Measurements from ENCODE around the gene INPP5D. TPM values are rescaled to one million over a fixed set of nuclear protein-coding genes. Genes with fewer than 3 reads are reported as not detected.

INPP5D gene
- total RNA-seq, 1 experiment from 2014 or later, result 12.7 TPM

GRCh38 chr2:233058717-233059546 is 1.2 kb upstream of the INPP5D start:
- H3K4me1 ChIP-seq (ENCODE audit: insufficient read depth, low read length), result no peaks in the 10 kb centered on the region
- no peaks in the 10 kb centered on the region for H3K79me2 ChIP-seq (ENCODE audit: insufficient read depth, low read length)
- no peaks in the 10 kb centered on the region for H3K23me2 ChIP-seq (ENCODE audit: insufficient read length, low read depth, low read length, poor library complexity, severe bottlenecking)
- H2BK20ac ChIP-seq (ENCODE audit: low read depth, low read length, poor library complexity, severe bottlenecking), result no peak overlapping the region
- WGBS (ENCODE audit: extremely low coverage, insufficient read length, low lambda C conversion rate), result no CpG with 5 or more reads among the region's 24 CpGs
- Mint-ChIP-seq H3K27me3 (ENCODE audit: low read depth) (peaks cover 15% of the 10 kb centered on the region), H3K4me3 (no peak overlapping the region), H3K9me3 (no peaks in the 10 kb centered on the region; a peak in 1 of 5 replicates), H3K4me1 (peaks cover 19 to 27% of the 10 kb centered on the region in 2 experiments), H3K36me3 (ENCODE audit: insufficient read depth in 1 of 3, low read depth in 3 of 3) (no peaks in the 10 kb centered on the region), H3K27ac (peak overlapping the region in 1 of 3 experiments; percentile 78; a peak in 2 of 7 replicates)
- H2BK5ac ChIP-seq (ENCODE audit: insufficient read length, low read length), result no peak overlapping the region
- no peak overlapping the region for H3K4ac ChIP-seq (ENCODE audit: low read depth, low read length)
- H3T11ph ChIP-seq (ENCODE audit: low read length), result no peak overlapping the region
- H4K20me1 ChIP-seq (ENCODE audit: control insufficient read depth, insufficient read depth, insufficient read length), result no peaks in the 10 kb centered on the region
- H3K23ac ChIP-seq (ENCODE audit: insufficient read length, low read depth, low read length), result no peak overlapping the region
- H3K14ac ChIP-seq (ENCODE audit: insufficient read depth, low read length), result no peak overlapping the region; the same call in 1 of the 2 replicates
- H2AFZ ChIP-seq (ENCODE audit: low read length), result no peak overlapping the region
- TF ChIP-seq CTCF (conservative IDR thresholded peaks at IDR 0.05), result no peak
- no peak overlapping the region for H3K4me2 ChIP-seq (ENCODE audit: insufficient read depth, insufficient read length, low read length)
- H2BK120ac ChIP-seq (ENCODE audit: low read depth, low read length, poor library complexity, severe bottlenecking), result no peak overlapping the region
- H3K18ac ChIP-seq (ENCODE audit: insufficient read length, low read depth, low read length), result no peak overlapping the region
- H3K79me1 ChIP-seq (ENCODE audit: insufficient read depth, low read depth, low read length, poor library complexity, severe bottlenecking), result no peaks in the 10 kb centered on the region
- H3K27ac ChIP-seq (ENCODE audit: insufficient read length, low read depth, low read length), result no peak overlapping the region
- DNase-seq, result no peak
- H3K27me3 ChIP-seq (ENCODE audit: insufficient read depth, low read length), result no peaks in the 10 kb centered on the region
- H3K9ac ChIP-seq (ENCODE audit: extremely low read depth, insufficient read length, low read length), result no peak overlapping the region
- no peaks in the 10 kb centered on the region for H3K9me3 ChIP-seq (ENCODE audit: control insufficient read depth, low read depth, low read length)
- H4K91ac ChIP-seq (ENCODE audit: insufficient read length, low read depth, low read length), result no peak overlapping the region
- H2AK5ac ChIP-seq (ENCODE audit: insufficient read length, low read length), result no peak overlapping the region
- no peak overlapping the region for H4K5ac ChIP-seq (ENCODE audit: insufficient read length, low read depth, low read length)
- no peak overlapping the region for H4K8ac ChIP-seq (replicated peaks; ENCODE audit: insufficient read length, low read depth, low read length)
- H2BK12ac ChIP-seq (ENCODE audit: insufficient read length, low read depth, low read length), result no peak overlapping the region
- H2BK15ac ChIP-seq (ENCODE audit: low read depth, low read length), result no peak overlapping the region
- H3K56ac ChIP-seq (ENCODE audit: insufficient read length, low read depth, low read length), result no peak overlapping the region
